SKM-1 treated with dmso at 0.1 percent for 144 hours (cell line): ENCODE data around the gene LY86.
A peak's percentile ranks its signal among the peaks of the same experiment; 100 is the strongest.
"Not testable (repeated sequence)": the region's sequence is repeated elsewhere in the genome, so short reads cannot be mapped to it uniquely, and the experiment has no call there.

Experiments
- DNase-seq: peaks from one replicate; lab custom pipeline; 2025; ENCODE audit not compliant: unreplicated experiment; lab: John Stamatoyannopoulos, UW

LY86 gene

GRCh38 chr6:6650839-6651238 is 62.3 kb downstream of the LY86 start:
- DNase-seq = no peak

- no peak for DNase-seq
These were observed 62.8 kb downstream of the LY86 start for GRCh38 chr6:6651335-6651734.

DNA sequence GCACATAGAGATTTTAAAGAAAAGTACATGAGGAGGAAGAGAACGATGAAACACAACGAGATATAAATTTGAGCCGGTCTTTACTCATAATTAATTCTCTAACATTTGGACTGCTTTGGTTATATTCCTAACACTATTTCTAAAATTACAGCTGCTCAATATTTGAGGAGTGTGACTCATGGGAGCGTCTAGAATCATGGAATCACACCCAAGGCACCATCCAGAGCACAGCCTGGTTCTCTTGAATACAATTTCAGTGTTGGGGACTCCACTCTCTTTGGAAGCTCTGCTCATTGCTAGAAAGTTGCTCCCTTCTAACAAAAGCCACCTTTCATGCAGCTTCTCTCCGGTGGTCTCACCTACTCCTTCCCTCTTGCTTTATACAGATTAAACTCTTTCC is 64.4 kb downstream of the LY86 start:
- no peak for DNase-seq

DNA sequence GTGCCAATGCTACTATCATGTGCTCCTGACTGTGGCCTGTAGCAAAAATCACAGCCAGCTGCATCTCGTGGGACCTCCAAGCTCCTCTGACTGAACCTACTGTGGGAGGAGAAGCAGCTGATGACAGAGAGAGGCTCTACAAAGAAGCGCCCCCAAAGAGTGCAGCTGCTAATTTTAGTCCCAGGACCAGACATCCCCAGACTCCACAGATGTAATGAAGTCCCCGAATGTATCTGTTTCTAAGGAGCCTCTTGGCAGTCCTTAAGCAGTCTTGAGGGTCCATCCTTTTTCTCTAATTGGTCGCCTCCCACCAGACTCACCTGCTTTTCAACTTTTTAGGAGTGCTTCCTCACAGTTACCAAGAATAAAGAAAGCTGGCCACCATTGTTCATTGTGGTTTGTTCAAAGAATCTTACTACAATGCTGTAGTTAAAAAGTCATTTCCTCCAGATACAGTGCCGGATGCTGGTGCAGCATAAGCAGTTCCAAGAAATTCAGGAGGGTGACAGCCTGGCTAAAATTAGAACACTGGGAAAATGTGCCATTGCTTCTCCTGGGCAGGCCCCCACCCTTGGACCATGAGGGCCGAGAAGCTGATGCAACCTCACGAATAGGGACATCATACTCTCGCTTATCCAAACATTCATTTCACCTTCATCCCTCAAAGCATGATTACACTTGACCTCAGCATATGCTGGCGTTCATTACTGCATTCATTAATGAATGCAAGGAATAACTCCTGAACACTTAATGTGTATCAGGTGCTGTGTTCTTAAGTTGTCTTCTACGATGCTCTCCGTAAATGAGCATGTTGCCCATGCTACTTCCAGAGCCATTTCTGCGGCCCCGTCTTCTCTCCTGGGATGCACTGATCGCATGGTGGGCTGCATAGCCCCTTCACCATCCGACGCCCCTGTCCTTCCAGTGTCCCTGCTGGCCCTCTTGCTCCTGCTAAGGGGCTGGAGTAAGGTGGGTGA is 66.4 kb downstream of the LY86 start:
- no peak for DNase-seq

DNA sequence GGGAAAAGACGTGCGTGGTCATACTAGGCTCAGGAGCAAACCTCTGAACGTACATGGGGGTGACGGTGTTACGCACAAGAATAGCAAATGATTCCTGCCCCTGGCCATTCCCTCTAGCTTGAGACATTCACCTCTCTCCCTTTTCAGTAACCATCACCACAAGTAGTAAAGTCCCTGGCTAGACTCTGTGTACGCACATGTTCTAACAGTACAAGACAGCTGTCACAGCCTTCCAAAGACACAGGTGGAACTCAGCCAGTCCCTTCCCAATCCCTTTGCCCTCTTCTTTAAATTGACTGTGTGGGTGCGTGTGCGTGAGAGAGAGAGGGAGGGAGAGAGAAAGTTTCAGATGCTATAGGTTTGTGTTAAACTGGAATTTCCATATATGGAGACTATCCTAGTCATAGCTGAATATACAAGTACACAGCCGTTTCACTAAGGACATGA is 67.3 kb downstream of the LY86 start:
- DNase-seq = no peak

DNA sequence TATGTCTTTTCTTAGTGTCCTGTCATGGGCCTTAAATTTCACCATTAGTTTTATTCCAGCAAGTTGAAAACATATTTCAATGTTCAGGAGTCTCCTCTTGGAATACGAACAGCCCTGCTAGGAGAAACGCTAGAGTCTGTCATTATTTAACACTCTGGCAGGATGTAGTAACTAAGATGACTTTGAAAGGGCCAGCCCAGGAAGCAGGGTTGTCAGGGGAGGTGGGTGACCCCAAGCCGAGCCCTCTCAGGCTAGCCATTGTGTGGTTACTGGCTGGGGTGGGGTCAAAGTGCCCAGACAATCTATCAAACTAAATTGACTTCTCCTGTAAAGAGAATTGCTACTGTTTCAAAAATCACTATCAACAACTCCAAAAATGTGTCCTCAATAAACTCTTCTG is 67.8 kb downstream of the LY86 start:
- no peak for DNase-seq

- DNase-seq = no peak
These were observed 68.7 kb downstream of the LY86 start for GRCh38 chr6:6657085-6657819.

- no peak for DNase-seq
These were observed 69.3 kb downstream of the LY86 start for GRCh38 chr6:6657820-6658217.

DNA sequence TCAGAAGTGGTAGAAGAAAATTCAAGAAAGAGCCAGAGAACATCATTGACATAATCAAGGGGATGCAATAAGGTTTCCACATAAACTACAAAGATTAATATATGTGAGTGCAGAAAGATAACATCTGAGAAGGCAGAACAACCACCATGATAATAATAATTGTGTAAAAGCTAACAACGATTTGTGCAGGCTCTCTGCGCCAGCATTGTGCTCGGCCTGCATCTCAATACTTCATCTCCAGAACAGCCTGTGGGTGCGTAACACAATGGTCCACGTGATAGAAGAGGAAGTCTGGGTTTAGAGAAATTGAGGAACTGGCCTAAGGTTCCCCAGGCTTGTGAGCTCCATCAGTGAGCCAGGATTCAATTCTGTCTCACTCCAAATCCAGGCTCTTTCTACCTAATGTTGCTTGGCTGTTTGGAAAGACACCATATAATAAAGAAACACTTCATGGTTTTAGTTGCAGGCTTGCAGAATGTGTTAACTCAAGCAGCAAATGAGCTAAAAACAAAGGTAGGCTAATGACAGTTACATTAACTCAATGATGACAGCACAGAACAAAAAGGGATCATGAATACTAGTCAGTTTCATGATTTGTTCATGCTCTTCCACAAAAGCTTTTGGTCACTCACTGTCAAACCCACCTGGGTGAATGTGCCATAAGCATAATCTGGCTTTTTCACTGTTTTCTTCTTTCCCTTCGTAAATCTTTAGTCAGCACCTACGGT is 71.2 kb downstream of the LY86 start:
- DNase-seq = peak; percentile 95

DNA sequence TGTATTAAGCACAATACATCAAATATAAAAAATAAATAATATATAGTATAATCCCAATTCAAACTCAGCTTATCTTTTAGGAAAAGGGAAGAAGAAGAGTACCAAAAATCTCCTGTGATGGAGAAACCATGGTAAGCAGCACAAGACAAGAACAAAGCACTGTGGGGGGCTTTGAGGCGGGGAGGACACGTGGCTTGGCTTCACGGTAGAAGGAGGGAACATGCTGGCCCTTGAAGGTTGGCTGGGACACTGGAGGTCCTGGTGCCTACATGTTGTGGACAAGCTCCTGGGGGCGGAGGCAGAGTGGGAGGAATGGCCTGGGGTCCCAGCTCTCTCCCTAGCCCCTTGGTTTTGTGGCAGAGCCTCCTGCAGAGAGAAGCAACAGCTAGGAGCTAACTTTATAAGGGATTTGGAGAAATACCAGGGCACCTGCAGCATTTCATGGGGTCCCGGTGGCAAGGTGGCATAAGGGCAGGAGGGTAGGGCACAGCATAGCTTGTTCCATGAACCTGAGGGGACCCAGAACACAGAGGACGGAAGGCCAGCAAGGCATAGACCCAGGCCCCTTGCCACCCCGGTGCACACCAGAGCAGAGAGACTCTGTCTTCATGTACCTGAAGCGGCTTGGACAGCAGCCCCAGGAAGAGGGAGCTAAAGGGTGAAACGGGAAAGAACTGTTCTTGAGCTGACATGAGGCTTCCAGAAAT is 72.0 kb downstream of the LY86 start:
- no peak for DNase-seq

GRCh38 chr6:6661191-6661590 is 72.7 kb downstream of the LY86 start:
- DNase-seq = no peak

GRCh38 chr6:6661684-6662083 is 73.2 kb downstream of the LY86 start:
- DNase-seq = peak; percentile 87

DNA sequence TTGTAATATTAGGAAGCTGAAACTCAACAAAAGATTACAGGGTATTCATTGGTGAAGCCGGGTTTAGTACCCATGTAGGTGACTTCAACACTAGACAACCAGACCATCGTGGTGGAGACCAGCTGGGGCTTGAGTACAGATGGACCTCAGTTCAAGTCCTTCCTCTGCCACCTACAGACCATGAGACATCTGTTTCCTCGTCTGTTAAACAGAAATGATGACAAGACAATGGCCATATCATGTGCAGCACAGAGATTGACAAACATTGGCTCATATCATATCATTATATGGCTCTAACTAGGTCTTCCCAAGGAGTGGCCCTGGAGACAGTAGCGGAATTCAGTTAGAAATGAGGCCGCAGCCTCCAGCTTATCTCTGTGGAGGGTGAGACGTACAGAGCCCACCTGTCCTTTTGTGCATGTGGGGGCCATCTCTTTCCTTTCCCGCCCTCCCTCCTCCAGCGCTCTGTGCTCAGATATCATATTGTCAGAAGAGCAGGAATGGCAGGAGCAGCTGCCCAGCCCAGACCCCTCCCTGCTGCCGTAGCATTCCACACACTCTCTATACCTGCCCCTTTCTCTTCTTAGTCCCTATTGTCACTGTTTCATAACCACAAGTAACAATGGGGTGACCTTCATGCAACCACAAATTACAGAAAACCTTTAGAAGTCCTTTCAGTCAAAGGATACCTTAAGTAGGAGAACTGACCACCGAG is 75.1 kb downstream of the LY86 start:
- DNase-seq = no peak

GRCh38 chr6:6665555-6666243 is 77.2 kb downstream of the LY86 start:
- DNase-seq = no peak

GRCh38 chr6:6670150-6670549 is 81.6 kb downstream of the LY86 start:
- DNase-seq = not testable (repeated sequence)

DNA sequence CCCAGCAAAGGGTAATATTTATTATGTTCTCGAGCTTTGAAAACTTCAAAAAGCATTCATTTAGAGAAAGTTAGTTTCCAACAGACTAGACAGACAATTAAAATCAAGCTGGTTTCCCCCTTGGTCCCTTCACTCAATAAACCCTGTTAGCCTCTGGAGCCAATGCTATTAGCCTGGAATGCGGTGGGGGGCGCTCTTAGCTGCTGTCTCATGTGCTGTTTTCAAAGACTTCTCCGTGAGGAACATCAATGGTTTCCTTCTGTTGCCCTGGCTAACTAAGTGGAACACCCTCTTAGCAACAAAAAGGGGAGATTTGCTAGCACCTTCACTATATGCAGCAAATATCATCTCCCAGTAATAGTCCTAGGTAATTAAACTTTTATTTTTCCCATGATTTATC is 86.4 kb downstream of the LY86 start:
- peak; percentile 57 for DNase-seq

- DNase-seq = peak; percentile 65
These were observed 88.5 kb downstream of the LY86 start for GRCh38 chr6:6676910-6677441.

- no peak for DNase-seq
These were observed 89.7 kb downstream of the LY86 start for GRCh38 chr6:6678185-6678671.

- no peak for DNase-seq
These were observed 90.3 kb downstream of the LY86 start for GRCh38 chr6:6678811-6679210.
